ENCODE data around the gene ZNF333. TPM values are rescaled to one million over a fixed set of nuclear protein-coding genes. Genes with fewer than 3 reads are reported as not detected.

Gene ZNF333
- total and polyA plus RNA-seq, 2 donors (not counting 3 experiments of a cell fraction or from before 2014, with no cell fraction given), result 11.1 to 19.7 TPM

DNA sequence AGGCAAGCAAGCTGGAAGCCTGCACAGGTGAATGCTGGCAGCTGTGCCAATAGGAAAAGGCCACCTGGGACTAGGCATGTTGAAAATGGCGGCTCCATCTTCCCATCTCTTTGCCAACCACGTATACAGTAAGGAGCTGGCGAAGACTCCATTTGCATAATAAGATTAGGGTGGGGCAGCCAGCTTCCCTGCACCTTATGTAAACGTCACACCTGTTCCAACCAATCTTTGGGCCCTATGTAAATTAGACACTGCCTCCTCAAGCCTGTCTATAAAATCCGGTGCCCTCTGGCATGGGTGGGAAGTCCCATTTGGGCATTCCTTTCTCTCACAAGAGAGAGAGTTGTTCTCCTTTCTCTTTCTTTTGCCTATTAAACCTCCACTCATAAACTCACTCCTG, 71.8 kb downstream of the ZNF333 start:
- no peak overlapping the region for H3K4me2 ChIP-seq (ENCODE audit: insufficient read depth, low read length)
- no peak overlapping the region for H2AFZ ChIP-seq (ENCODE audit: low read depth, low read length)
- no peaks in the 10 kb centered on the region for H4K20me1 ChIP-seq (replicated peaks; ENCODE audit: control insufficient read depth, extremely low read depth, insufficient read depth, low read length)
- H3K9ac ChIP-seq (replicated peaks; ENCODE audit: extremely low read depth, insufficient read depth, low read length), result no peak overlapping the region
- H3K27me3 ChIP-seq (ENCODE audit: control insufficient read depth in 2 of 2, insufficient read depth in 2 of 2, low read length in 2 of 2), result no peaks in the 10 kb centered on the region
- no peaks in the 10 kb centered on the region for H3K36me3 ChIP-seq (ENCODE audit: control insufficient read depth in 2 of 2, extremely low read depth in 1 of 2, insufficient read depth in 2 of 2, low read length in 2 of 2)
- dilution Hi-C loops (cut with MboI; ENCODE audit: extremely low pct_ligation_motif_present, low sequenced_read_pairs), result no loop called here
- H3K27ac ChIP-seq (ENCODE audit: insufficient read depth, low read depth, low read length), result no peak overlapping the region
- DNase-seq (ENCODE audit: low read depth, low spot score) (no peak), FAIRE-seq (no peak)
- no peaks in the 10 kb centered on the region for H3K79me2 ChIP-seq (ENCODE audit: control insufficient read depth, insufficient read depth, low read length)
- no peaks in the 10 kb centered on the region for H3K4me1 ChIP-seq (ENCODE audit: control insufficient read depth, extremely low read depth, insufficient read depth, low read length)
- intact Hi-C loops (cut with micrococcal nuclease), result no loop called here
- TF ChIP-seq GATA2 (IDR thresholded peaks at IDR 0.05; ENCODE audit: insufficient read depth, insufficient read length, low read depth, low read length) (no peak), JUN (IDR thresholded peaks at IDR 0.05; ENCODE audit: borderline replicate concordance, insufficient read depth, insufficient read length, low read depth) (no peak), POLR2AphosphoS5 (IDR thresholded peaks at IDR 0.05; ENCODE audit: insufficient read depth, low read depth, low read length) (no peak), FOS (IDR thresholded peaks at IDR 0.05; ENCODE audit: borderline replicate concordance, insufficient read depth, low read length) (no peak), MAX (IDR thresholded peaks at IDR 0.05; ENCODE audit: insufficient read depth, insufficient read length) (no peak), POLR2A (IDR thresholded peaks at IDR 0.05; ENCODE audit: low read depth, low read length) (no peak), MYC (IDR thresholded peaks at IDR 0.05; ENCODE audit: low read depth, low read length) (no peak), EZH2 (IDR thresholded peaks at IDR 0.05; ENCODE audit: borderline replicate concordance, low read depth, low read length, severe bottlenecking) (no peak)
- H3K4me3 ChIP-seq (replicated peaks in 1 of 3; ENCODE audit: insufficient read depth in 1 of 3, low read depth in 1 of 3, low read length in 3 of 3), result no peak overlapping the region
- no peaks in the 10 kb centered on the region for H3K9me3 ChIP-seq (replicated peaks; ENCODE audit: control insufficient read depth, insufficient read depth, low read length)
- no peaks in the 10 kb centered on the region for H3K9me1 ChIP-seq (replicated peaks; ENCODE audit: control insufficient read depth, extremely low read depth, insufficient read depth, low read length)
- POLR2A ChIA-PET, result interaction anchor here (0.7 kb wide), 1 partner anchor 40 kb away, joined by 3 read pairs; no protein-coding TSS in a partner anchor
- BruUV-seq (replicated peaks), result no TSS peak
- CTCF ChIA-PET, result no interaction called here

- DNase-seq (ENCODE audit: low read depth, low spot score) (no peak), FAIRE-seq (no peak)
- Histone ChIP-seq H3K9me1 (replicated peaks; ENCODE audit: control insufficient read depth, extremely low read depth, insufficient read depth, low read length) (no peaks in the 10 kb centered on the region), H4K20me1 (replicated peaks; ENCODE audit: control insufficient read depth, extremely low read depth, insufficient read depth, low read length) (no peaks in the 10 kb centered on the region), H2AFZ (ENCODE audit: low read depth, low read length) (no peak overlapping the region), H3K4me2 (ENCODE audit: insufficient read depth, low read length) (no peak overlapping the region), H3K27me3 (ENCODE audit: control insufficient read depth in 2 of 2, insufficient read depth in 2 of 2, low read length in 2 of 2) (no peaks in the 10 kb centered on the region), H3K4me3 (replicated peaks in 1 of 3; ENCODE audit: insufficient read depth in 1 of 3, low read depth in 1 of 3, low read length in 3 of 3) (no peak overlapping the region), H3K4me1 (ENCODE audit: control insufficient read depth, extremely low read depth, insufficient read depth, low read length) (no peaks in the 10 kb centered on the region), H3K9ac (replicated peaks; ENCODE audit: extremely low read depth, insufficient read depth, low read length) (no peak overlapping the region), H3K9me3 (replicated peaks; ENCODE audit: control insufficient read depth, insufficient read depth, low read length) (no peaks in the 10 kb centered on the region), H3K36me3 (ENCODE audit: control insufficient read depth in 2 of 2, extremely low read depth in 1 of 2, insufficient read depth in 2 of 2, low read length in 2 of 2) (no peaks in the 10 kb centered on the region), H3K27ac (ENCODE audit: insufficient read depth, low read depth, low read length) (no peak overlapping the region), H3K79me2 (ENCODE audit: control insufficient read depth, insufficient read depth, low read length) (no peaks in the 10 kb centered on the region)
- dilution Hi-C loops (cut with MboI; ENCODE audit: extremely low pct_ligation_motif_present, low sequenced_read_pairs) (no loop called here), intact Hi-C loops (cut with micrococcal nuclease) (no loop called here)
- no TSS peak for BruUV-seq (replicated peaks)
- TF ChIP-seq MAX (IDR thresholded peaks at IDR 0.05; ENCODE audit: insufficient read depth, insufficient read length) (no peak), EZH2 (IDR thresholded peaks at IDR 0.05; ENCODE audit: borderline replicate concordance, low read depth, low read length, severe bottlenecking) (no peak), FOS (IDR thresholded peaks at IDR 0.05; ENCODE audit: borderline replicate concordance, insufficient read depth, low read length) (no peak), CTCF (IDR thresholded peaks at IDR 0.05; ENCODE audit: extremely low read depth in 1 of 2, insufficient read depth in 1 of 2, low read depth in 1 of 2, low read length in 2 of 2) (no peak), POLR2AphosphoS5 (IDR thresholded peaks at IDR 0.05; ENCODE audit: insufficient read depth, low read depth, low read length) (no peak), POLR2A (IDR thresholded peaks at IDR 0.05; ENCODE audit: low read depth, low read length) (no peak), JUN (IDR thresholded peaks at IDR 0.05; ENCODE audit: borderline replicate concordance, insufficient read depth, insufficient read length, low read depth) (no peak), GATA2 (IDR thresholded peaks at IDR 0.05; ENCODE audit: insufficient read depth, insufficient read length, low read depth, low read length) (no peak), MYC (IDR thresholded peaks at IDR 0.05; ENCODE audit: low read depth, low read length) (no peak)
- ChIA-PET POLR2A (interaction anchor here (0.7 kb wide), 1 partner anchor 39 kb away, joined by 3 read pairs; no protein-coding TSS in a partner anchor), CTCF (no interaction called here)
Measured at GRCh38 chr19:14762111-14762510, 72.3 kb downstream of the ZNF333 start.
